NCI-H2196 (cell line): ENCODE measurements around the gene GRK3.
"Not testable (repeated sequence)": the region's sequence is repeated elsewhere in the genome, so short reads cannot be mapped to it uniquely, and the experiment has no call there.

ENCODE experiments used
- DNase-seq: peaks from one replicate; lab custom pipeline; 2025; ENCODE audit not compliant: unreplicated experiment; lab: John Stamatoyannopoulos, UW

The GRK3 gene

GRCh38 chr22:25694196-25694907 is 129.9 kb downstream of the GRK3 start:
- no peak for DNase-seq

GRCh38 chr22:25695146-25695545 is 130.7 kb downstream of the GRK3 start:
- DNase-seq, result no peak

- DNase-seq, result no peak
Measured at GRCh38 chr22:25696763-25697162, 132.3 kb downstream of the GRK3 start.

- no peak for DNase-seq
Measured at GRCh38 chr22:25697181-25697664, 132.7 kb downstream of the GRK3 start.

DNA sequence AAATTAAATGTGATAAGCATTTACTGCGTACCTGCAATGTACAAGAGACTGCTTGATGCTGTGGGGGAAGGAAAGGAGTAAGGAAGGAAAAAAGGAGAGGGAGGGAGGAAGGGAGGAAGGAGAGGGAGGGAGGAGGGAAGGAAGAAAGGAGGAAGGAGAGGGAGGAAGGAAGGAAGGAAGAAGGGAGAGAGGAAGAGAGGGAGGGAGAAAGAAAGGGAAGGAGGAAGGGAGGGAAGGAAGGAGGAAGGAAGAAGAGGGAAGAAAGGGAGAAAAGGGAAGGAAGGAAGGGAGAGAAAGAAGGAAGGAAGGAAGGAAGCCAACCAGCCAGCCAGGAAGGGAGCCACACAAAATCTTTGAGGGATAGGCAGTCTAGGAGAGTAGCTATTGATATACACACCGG is 133.5 kb downstream of the GRK3 start:
- DNase-seq, result no peak

DNA sequence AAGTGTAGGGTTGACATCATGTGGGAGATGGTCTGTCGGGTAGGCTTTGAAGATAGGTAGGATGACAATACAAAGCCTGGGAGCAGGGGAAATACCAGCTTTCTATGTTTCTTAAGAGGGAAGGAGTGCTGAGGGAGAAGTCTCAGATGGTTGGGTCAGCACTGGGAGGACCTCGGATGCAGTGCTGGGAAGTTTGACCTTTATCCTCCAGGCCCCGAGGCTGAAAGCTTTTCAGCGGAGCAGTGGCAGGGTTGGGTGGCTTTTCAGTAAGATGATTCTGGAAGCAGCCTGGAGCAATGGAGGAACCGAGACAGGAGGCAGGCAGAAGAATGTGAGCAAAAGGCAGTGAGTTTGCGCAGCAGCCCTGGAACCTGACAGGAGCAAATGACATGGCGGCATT is 134.0 kb downstream of the GRK3 start:
- DNase-seq, result no peak

DNA sequence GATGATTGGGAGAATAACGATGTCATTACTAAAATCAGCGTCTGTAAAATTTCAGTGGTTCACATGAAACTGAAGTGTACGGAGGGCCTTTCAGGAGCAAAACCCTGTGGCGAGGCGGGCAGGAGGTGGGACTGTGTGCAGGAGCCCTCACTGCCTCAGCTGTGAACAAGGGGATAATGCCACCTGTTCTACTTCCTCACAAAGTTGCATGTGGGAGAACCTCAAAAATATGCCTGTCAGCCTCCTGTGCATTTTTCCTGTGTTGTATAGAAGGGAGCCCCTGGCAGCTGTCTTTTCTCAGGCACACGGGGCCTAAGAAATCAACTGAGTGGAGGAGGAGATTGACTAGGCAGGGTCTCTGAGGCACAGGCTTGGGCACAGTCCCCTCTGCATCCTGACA is 134.5 kb downstream of the GRK3 start:
- DNase-seq, result no peak

DNA sequence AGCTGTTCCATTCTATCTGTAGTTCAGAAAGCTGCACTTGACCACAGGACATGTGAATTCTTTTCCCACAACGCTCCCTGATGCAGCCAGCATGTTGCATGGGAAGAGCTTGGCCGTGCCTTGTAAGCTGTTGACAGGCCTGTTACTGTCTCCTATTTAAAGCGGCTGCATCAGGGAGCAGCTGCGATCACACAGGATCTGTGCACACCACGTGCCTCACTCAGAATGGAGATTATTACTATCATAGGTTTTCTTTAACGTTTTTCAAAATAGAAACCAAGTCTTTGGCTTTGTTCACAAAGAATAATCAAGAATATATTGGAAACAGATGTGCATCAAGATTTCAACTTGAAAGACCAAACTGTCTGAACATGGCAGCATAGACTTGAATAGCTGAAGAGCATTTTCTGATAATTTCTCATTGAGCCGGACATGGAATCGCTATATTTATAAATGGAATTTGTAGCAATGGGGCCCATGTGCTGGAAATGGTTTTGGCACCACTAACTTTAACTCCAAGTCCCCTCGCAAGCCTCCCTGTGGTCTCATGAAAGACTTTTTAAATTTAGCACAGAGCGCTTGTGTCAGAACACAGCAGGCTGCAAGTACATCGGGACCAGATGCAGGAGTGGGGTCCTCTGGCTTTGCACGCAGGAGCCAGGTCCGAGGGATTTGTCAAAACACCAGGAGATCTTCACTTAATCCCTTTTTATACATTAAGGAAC is 136.7 kb downstream of the GRK3 start:
- DNase-seq, result no peak

DNA sequence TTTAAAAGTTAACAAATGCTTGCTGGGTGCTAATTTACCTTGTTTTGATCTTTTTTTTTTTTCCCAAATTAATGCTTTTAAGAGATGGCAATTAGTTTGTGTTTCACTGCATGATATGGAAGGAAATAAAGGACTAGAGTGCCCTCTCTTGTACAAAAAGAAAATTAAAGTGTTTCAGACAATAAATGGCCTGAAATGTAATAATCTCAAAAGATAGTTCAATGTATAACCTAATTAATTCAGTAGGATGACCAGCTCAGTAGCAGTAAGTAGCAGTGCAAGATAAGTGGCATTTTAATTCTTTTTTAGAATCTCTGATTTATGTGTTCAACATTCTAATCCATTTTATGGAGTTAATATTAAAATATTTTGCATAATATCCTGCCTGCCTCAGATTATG is 137.6 kb downstream of the GRK3 start:
- DNase-seq, result no peak

DNA sequence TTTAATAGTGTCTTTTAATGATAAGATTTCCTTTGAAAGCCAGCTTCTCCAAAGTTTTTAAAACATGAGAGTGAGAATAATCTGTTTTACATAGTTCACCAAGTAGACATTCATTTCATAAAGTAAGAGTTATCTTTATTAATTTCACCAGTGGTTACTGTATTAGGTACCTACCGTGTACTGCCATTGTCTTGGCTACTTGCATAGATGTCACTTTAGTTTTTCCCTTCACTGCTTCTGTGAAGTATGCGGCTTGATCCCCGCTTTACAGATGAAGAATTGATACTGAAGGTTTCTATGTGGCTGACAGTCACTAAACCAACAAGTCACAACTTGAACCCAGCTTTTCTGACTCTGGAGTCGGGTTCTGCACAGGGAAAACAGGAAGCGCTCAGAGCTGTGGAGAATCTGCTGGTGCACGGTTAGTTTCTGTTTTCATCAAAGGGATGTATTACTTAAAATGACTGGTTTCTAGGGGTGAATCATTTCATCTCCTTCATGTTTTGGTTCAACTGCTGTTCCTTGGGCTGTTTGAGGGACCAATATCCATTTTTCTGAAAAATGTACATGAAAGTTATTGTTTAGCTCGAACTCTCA is 138.2 kb downstream of the GRK3 start:
- no peak for DNase-seq

DNA sequence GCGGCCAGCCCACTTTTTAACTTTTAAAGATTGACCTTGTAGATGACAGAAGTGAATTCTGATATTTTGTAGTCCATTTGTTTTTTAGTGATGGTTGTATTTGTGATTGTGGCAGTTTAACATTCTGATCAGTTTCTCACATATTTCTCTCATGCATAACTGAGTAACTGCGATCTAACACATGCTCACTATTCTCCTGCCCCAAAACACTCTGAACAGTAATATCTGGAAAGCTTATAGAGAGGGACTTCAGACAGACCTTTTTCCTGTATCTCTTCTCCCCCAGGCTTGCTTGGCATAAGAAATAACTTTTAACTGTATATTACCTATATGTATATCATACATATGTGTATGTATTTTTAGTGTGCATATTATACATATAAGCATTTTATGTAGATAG is 140.2 kb downstream of the GRK3 start:
- no peak for DNase-seq

GRCh38 chr22:25706197-25706596 is 141.7 kb downstream of the GRK3 start:
- DNase-seq, result no peak

- not testable (repeated sequence) for DNase-seq
Measured at GRCh38 chr22:25708430-25708829, 144.0 kb downstream of the GRK3 start.

- DNase-seq, result no peak
Measured at GRCh38 chr22:25709758-25710157, 145.3 kb downstream of the GRK3 start.

DNA sequence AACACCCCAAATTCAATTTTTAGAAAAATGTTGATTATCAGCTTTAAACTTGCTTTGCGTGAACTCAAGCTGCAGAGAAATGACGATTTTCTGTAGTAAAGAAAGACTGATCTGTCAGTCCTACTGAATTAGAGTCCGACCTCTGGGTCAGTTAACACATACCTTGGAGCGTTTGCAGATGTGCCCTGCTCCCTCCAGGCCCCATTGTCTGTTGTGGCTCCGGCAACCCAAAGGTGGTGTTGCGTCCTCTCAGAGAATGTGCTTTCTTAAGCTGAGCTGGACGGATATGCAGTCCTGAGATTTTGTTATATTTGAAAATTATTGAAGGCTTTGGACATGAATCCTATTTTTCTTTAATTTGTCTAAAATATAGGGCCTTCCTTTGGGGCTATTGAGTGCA is 146.0 kb downstream of the GRK3 start:
- no peak for DNase-seq

DNA sequence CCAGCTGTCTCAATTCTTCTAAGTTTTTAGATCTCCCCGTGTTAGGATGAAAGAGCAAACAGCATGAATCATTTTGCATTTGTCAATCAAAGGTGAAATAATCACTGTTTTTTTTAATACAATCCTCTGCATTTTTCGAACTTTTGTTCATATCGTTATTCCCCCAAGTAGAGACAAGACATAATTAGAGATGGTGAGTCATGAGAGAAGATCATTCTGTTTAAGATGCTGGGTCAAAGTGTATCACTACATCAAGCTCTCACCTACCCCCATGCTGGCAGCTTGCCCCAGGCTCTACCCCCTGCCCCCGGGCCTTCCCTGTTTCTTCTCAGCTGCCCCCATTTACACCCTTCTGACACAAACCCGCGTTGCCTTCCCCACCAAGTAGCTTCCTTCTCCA is 147.0 kb downstream of the GRK3 start:
- no peak for DNase-seq

- DNase-seq, result no peak
Measured at GRCh38 chr22:25712661-25713400, 148.4 kb downstream of the GRK3 start.

DNA sequence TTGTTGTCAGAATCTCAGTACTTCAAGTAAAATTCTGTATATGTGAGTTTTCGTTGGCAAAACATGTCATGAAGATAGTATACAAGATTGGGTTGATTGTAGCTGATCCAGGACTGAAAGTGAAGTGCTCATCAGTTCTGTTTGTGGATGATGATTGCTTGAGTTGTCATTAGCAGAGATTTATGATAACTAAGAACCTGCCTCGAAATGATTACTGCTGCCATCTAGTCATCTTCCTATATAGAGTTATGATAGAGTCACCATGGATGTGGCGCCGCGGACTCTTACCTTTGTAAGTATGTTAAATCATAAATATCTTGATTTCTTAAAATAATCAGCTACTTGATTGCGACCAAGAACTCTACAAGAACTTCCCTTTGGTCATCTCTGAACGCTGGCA is 149.6 kb downstream of the GRK3 start:
- no peak for DNase-seq

DNA sequence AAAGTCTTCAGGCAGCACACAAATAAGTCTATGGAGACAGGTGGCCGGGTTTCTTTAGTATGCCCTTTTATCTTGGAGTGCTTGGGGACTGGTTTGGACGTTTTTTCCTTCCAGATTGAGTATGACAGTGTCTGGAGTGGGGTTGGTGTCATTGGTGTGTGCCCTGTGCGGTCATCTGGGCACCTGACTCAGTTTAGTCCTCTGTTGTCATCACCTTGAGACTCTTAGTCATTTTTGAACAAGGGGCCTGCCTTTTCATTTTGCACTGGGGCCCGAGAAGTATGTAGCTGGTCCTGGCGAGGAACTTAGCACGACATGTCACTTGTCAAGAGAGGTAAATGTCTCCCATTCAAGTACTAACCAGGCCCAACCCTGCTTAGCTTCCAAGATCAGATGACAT is 150.3 kb downstream of the GRK3 start:
- no peak for DNase-seq

- no peak for DNase-seq
Measured at GRCh38 chr22:25716637-25717036, 152.2 kb downstream of the GRK3 start.

DNA sequence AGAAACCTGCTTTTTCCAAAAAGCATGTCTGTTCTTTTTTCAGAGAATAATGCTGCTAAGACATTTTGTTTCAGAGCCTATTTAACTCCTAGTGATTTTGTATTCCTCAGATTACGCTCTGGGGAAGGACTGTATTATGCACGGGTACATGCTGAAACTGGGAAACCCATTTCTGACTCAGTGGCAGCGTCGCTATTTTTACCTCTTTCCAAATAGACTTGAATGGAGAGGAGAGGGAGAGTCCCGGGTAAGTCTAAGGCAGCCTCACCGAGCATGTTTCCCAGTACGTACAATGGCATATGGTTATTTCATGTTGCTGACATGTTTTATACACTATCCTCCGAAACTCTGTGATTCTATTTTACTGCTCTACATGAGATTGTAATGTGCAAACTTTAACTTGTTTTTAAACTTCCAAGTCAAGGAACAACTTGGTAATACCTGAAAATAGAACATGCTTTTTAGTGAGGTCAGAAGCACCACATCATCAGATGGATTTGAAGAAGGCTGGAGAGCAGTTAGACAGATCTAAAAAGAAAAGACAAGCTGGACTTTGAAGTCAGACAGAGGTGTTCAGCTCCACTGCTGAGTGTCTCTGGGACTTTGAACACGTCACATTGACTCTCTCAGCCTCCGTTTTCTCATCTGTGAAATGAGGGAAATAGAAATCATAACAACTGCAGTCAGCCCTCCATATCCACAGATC is 153.8 kb downstream of the GRK3 start:
- no peak for DNase-seq
